T-helper 2 cell treated with Interferon-gamma antibody and Interleukin-4, amounts not matched to agents 100 ng/mL and 5 ng/mL, for 36 hours (primary cell): Measurements from ENCODE around the gene AKNAD1. TPM values are rescaled to one million over a fixed set of nuclear protein-coding genes. Genes with fewer than 3 reads are reported as not detected.
"Not testable (repeated sequence)": the region's sequence is repeated elsewhere in the genome, so short reads cannot be mapped to it uniquely, and the experiment has no call there.

Experiments
- intact Hi-C: fragments of 100-400 bp; cut with micrococcal nuclease; formaldehyde crosslinking; loops from one replicate; pipeline ENCODE4 v1.15.1; 2023
- total RNA-seq: library from RNA; stranded (reverse); gene quantifications from 2 replicates; pipeline ENCODE4 v1.2.3, GENCODE V29; 2022

AKNAD1 gene, protein sequence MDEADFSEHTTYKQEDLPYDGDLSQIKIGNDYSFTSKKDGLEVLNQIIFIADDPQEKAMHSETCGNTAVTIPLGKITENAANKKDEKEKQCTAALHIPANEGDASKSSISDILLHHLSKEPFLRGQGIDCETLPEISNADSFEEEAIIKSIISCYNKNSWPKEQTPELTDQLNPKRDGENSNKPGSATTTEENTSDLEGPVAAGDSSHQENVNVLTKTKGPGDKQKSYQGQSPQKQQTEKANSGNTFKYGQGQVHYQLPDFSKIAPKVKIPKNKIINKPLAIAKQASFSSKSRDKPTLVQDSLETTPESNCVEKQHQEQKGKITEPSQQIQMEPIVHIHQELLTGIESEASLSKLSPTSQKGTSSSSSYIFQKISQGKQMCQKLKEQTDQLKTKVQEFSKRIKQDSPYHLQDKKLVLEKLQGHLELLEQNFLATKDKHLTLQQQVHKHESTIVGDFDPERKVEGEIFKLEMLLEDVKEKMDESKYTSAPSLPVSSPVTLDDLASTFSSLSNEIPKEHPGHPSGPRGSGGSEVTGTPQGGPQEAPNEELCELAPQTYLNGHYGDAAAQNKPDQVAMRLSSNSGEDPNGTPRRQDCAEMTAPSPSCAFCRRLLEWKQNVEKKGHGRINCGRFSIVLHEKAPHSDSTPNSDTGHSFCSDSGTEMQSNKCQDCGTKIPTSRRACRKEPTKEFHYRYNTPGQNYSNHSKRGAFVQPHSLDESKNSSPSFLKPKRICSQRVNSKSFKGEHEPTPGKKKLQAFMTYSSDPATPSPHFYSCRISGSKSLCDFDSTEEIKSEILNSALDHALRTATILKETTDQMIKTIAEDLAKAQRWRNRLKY
- total RNA-seq, result not detected in 2 replicates

DNA sequence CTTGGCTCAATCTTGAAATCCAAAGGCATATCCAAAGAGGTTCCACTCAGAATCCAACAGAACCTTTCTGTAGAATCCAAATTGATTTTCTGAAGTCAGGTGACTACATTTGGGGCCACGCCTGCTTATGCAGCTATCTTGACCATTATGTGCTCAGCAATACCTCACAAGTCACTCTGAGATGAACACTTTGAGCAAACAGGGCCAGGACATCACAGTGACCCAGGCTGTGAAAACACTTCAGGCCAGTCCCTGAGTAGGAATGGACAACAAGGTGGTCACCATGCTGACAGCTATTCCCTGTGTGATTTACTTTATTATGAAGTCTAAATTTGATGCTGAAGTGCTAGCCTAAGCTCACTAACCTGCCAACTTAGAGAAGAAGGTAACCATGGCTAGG, at the start of gene AKNAD1:
TSS of gene AKNAD1 (minus strand) at position 101 of the 400 bp plus-strand sequence. CDS start 4,430 bp downstream, outside the sequence.
- intact Hi-C loops, result no loop called here

GRCh38 chr1:108901106-108901505, 44.2 kb upstream of the AKNAD1 start:
- intact Hi-C loops, result no loop called here

DNA sequence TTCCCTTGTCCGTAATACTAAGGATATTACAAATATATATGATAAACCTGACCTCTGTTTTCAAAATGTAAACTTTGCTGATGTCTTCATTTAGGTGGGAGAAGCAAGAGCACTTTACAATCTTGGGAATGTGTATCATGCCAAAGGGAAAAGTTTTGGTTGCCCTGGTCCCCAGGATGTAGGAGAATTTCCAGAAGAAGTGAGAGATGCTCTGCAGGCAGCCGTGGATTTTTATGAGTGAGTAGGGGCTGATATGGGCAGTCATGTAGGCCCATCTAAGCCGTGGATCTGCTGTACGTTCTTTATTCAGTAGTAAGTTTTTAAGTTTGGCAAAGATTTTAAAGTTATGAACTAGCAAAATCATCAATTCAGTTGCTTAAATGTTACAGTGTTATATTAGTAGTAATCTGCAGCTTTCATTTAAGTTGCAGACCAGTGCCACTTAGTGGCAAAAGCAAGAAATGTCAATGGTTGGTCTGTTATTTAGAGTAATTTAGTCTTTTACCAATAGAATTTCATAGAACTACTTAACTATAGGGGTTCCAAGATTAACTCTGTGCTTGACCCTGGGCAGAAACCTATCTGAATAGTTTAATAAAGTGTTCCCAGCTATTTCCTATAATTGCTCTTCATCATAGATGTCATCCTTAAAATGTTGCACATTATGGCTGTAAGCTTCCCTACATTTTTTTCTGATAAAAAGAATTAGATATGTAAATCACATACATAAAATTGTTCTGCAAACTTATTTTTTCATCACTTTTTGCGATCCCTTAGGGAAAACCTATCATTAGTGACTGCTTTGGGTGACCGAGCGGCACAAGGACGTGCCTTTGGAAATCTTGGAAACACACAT, 41.2 kb upstream of the AKNAD1 start:
- intact Hi-C loops, result loop anchor here (1.0 kb wide), 2 partner anchors 70 to 205 kb away; no protein-coding TSS in a partner anchor

DNA sequence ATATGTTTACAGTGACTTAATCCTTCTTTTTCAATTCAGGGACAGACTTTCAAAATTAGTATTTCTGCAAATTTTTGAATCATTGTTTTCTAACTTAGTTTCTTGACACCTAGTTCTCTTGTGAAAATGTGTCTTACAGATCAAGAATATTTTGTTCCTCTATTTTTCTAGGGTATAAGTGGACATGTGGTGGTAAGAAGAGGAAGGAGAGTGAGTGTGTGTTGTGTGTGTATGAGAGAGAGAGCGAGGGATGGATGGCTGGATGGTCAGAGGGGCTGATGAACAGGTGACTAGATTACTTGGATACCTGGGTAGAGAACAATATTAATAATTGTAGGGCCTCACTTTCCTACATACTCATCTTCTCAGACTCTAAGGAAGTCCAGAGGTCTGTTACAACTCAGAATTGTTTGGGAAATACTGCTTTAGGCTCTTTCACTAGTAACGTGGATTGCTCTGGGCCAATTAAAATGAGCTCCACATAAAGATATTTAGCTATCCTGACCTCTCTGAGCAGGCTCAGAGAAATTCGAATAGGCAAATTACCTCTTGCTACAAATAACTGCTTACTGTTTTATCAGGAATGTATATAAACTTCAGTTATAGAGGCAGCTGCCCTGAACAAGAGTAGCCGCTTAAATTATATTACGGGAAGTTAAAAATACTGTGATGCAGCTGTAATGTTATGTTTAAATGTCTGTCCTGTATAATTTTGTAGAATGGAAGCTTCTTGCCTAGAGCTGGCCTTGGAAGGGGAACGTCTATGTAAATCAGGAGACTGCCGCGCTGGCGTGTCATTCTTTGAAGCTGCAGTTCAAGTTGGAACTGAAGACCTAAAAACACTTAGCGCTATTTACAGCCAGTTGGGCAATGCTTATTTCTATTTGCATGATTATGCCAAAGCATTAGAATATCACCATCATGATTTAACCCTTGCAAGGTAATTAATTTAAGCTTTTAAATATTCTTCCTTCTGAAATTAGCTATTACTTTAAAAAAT, 39.6 kb upstream of the AKNAD1 start:
- intact Hi-C loops, result no loop called here

DNA sequence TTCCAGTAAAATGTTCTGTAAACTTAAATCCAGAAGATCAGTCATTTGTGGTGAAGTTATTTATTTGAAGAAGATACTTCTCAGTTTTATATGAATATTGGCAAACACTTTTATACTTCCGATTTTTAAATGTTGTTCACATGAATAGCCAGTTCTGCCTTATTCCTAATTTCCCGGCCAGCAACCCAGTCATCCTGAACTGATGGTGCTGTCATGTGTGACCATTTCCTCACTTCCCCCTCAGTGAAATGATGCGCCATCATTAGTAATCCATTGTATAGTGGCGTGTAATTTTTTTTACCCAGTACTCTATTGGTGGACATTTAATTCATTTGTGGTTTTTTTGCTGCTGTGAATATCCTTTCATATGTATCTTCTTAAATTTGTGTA, 36.2 kb upstream of the AKNAD1 start:
- intact Hi-C loops, result no loop called here

GRCh38 chr1:108892356-108893140, 35.7 kb upstream of the AKNAD1 start:
- intact Hi-C loops, result no loop called here

GRCh38 chr1:108889706-108890384, 33.0 kb upstream of the AKNAD1 start:
- intact Hi-C loops, result no loop called here

- intact Hi-C loops, result not testable (repeated sequence)
Measured at GRCh38 chr1:108889006-108889645, 32.2 kb upstream of the AKNAD1 start.

DNA sequence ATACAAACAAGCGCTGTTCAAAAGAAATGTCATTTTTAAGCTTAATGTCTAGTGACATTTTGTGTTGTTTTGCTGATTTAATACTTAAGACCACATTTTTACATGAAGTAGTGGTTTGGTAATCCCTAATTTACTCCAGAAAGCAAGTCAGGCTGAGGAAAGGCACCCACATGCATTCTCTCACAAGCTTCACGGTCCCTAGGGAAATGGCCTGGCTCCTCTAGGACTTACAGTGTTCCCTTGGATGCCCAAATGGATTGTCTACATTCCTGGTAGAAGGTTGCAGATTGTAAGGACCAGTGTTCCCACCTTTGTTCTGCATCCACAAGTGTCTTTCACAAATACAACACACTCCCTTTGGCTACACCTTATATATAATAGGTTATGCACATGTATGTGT, 29.4 kb upstream of the AKNAD1 start:
- intact Hi-C loops, result no loop called here

DNA sequence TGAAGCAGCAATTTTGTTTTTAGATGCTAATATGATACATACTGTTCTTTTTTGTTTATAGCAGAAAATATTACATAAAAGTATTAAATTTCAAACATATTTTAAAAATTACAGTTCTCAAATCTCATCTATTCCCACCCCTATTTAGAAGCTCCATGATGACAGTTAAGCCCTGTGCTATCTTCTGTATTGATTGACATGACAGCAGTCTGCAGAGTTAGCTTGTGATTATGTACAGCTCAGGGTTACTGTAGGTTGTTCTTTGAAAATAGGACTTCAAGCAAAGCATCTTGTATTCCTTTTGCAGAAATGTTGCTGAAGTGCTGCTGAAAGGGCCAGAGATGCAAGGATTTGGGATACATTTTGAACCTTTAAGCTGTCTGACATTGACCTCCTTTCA, 28.1 kb upstream of the AKNAD1 start:
- intact Hi-C loops, result no loop called here

DNA sequence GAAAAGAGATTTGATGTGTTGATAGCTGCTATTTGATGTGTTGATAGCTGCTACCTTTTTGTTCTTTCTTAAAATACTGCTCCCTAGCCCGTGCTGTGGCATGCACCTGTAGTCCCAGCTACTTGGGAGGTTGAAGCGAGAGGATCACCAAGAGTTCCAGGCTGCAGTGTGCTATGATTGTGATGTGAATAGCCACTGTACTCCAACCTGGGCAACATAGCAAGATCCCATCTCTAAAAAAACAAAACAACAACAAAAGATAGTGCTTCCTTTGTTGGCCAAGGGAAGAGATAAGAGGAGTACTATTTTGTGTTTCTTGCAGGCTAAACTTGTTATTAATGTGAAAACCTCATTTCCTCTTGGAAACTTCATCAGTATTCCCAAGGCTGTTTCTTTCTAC, 25.9 kb upstream of the AKNAD1 start:
- intact Hi-C loops, result no loop called here

DNA sequence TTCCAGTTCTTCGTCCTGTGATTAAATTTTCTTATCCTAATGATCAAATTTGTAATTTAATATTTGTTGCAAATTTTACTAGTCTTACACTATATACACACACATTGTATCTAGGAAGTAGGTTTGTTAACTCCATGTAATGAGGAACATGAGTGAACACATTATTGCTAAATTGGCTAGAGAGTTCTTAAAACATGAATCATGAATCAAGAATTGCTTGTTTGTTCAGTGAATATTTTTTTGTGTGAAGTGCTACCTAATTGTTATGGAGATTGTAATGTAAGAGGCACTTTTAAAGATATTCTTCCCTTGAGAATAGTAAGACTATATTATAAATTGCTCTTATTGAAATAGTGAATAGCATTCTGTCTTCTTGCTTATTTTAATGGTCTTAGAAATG, 24.5 kb upstream of the AKNAD1 start:
- intact Hi-C loops, result no loop called here

GRCh38 chr1:108880850-108881249, 24.0 kb upstream of the AKNAD1 start:
- intact Hi-C loops, result no loop called here

- intact Hi-C loops, result no loop called here
Measured at GRCh38 chr1:108878678-108879077, 21.8 kb upstream of the AKNAD1 start.

- intact Hi-C loops, result no loop called here
Measured at GRCh38 chr1:108878160-108878469, 21.2 kb upstream of the AKNAD1 start.

GRCh38 chr1:108877348-108878159, 20.7 kb upstream of the AKNAD1 start:
- intact Hi-C loops, result loop anchor here (1.0 to 2.0 kb wide), 4 partner anchors 79 to 185 kb away; partner anchors contain the start of genes PRPF38B and STXBP3

- intact Hi-C loops, result no loop called here
Measured at GRCh38 chr1:108871050-108871724, 14.3 kb upstream of the AKNAD1 start.
